NB4 (cell line): ENCODE measurements around the gene ACTG1.

ENCODE experiments used
- DNase-seq: peaks from one replicate; pipeline ENCODE4 v3.0.0; 2010; ENCODE audit warnings: low read depth
- H3K4me3 ChIP-seq: one replicate; pipeline ENCODE4 v1.5.1; 2011; ENCODE audit warnings: mild to moderate bottlenecking, low read depth, low read length, moderate library complexity
- CTCF ChIP-seq: IDR thresholded peaks from one replicate; pipeline ENCODE4 v1.5.1; 2012; ENCODE audit warnings: low read depth, low read length
- MYC ChIP-seq: IDR thresholded peaks from 2 replicates; pipeline ENCODE4 v1.6.1; 2011; ENCODE audit warnings: low read depth, low read length
- POLR2A ChIP-seq: IDR thresholded peaks from 2 replicates; pipeline ENCODE4 v1.6.1; 2011; ENCODE audit warnings: mild to moderate bottlenecking; ENCODE audit not compliant: insufficient read length; ENCODE audit errors: extremely low read depth
- TF ChIP-seq, protein P1 (sequence below): IDR thresholded peaks from 2 replicates; pipeline ENCODE4 v1.6.1; 2011; ENCODE audit warnings: low read depth, low read length

Gene ACTG1

GRCh38 chr17:81471818-81472456 is 40.7 kb downstream of the ACTG1 start:
- DNase-seq = peak; percentile 66
- TF ChIP-seq MYC (peak; percentile 17; the same call in 1 of the 2 replicates), POLR2A (no peak)
- TF ChIP-seq, protein P1, sequence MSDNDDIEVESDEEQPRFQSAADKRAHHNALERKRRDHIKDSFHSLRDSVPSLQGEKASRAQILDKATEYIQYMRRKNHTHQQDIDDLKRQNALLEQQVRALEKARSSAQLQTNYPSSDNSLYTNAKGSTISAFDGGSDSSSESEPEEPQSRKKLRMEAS = peak; percentile 89

GRCh38 chr17:81470944-81471817 is 41.4 kb downstream of the ACTG1 start:
- H3K4me3 ChIP-seq = no peak overlapping the region
- no peak for DNase-seq
- no peak for TF ChIP-seq CTCF
- TF ChIP-seq, protein P1 = no peak
- no peak for TF ChIP-seq POLR2A
- TF ChIP-seq MYC = no peak

More at GRCh38 chr17:81471818-81472456, 40.7 kb downstream of the ACTG1 start:
- H3K4me3 ChIP-seq = no peak overlapping the region

DNA sequence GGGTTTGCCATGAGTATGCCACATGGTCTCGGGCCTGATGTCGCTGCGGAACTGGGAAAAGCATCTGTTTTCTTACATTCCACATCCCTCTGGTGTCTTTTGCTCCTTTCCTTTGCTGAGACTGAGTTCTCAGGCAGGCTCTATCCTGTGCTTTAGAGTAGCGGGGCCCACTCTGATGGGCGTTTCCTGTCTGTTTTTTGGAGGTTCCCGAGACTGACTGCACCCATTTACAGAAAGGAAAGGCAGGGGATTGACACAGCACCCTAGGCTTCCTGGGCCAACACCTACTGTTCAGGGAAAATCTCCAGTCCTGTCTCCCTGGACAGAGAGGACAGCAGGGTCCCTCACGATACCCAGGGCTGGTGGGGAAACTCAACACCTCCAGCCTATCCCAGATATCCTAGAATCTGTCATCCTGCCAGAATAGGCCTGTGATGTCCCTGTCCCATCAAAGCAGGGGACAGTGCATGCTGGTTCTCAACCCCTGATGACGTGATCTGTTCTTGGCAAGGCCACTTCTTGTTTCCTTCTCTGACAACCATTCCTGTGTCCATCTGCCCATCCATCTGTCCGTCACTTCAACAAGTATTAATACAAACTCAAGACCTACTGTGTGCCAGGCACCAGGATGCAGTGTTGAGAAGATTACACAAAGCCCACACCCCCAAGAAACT is 42.2 kb downstream of the ACTG1 start:
- TF ChIP-seq POLR2A (no peak), CTCF (no peak)
- TF ChIP-seq, protein P1 = no peak
- no peak for DNase-seq
- no peak overlapping the region for H3K4me3 ChIP-seq

GRCh38 chr17:81469266-81469665 is 43.3 kb downstream of the ACTG1 start:
- H3K4me3 ChIP-seq = no peak overlapping the region
- no peak for DNase-seq
- TF ChIP-seq CTCF (no peak), MYC (no peak), POLR2A (peak; percentile 4)
- TF ChIP-seq, protein P1 = no peak

- TF ChIP-seq CTCF (no peak), MYC (no peak), POLR2A (no peak)
- TF ChIP-seq, protein P1 = no peak
- DNase-seq = no peak
- H3K4me3 ChIP-seq = no peak overlapping the region
These were observed 43.9 kb downstream of the ACTG1 start for GRCh38 chr17:81468770-81469121.
